Neuronal stem cell (in vitro differentiated cells): ENCODE measurements around the gene RNASEL. TPM values are rescaled to one million over a fixed set of nuclear protein-coding genes. Genes with fewer than 3 reads are reported as not detected.

Experiments used
- small RNA-seq: library from polyadenylated mRNA; stranded (forward); fragments of <200 nt; extraction: miRNeasy Mini kit (QIAGEN cat#:217004); gene quantifications from one replicate; pipeline ENCODE3, GENCODE V24; 2013; ENCODE audit not compliant: insufficient read depth

Gene RNASEL

Small RNAs within 50 kb of the gene (small RNA-seq; reads per million reads assigned to genes)
- not detected for gene RF00017
